HepG2 (cell line): ENCODE data around the gene EFCAB14. TPM values are rescaled to one million over a fixed set of nuclear protein-coding genes. Genes with fewer than 3 reads are reported as not detected.

Experiments
- CREM ChIP-seq, 2 experiments: sonication (generic) in 1 of 2; formaldehyde crosslinking in 1 of 2; IDR thresholded peaks; 2 replicates each; pipeline versions ENCODE4 v1.4.0 to v1.6.1; 2016 to 2020; ENCODE audit warnings: antibody characterized with exemption in 1 of 2, mild to moderate bottlenecking in 1 of 2, missing genetic modification reagents in 1 of 2
- ELK4 ChIP-seq: sonication (generic); formaldehyde crosslinking; IDR thresholded peaks from 2 replicates; pipeline ENCODE4 v1.9.0; 2021; ENCODE audit warnings: missing genetic modification reagents, borderline replicate concordance
- EP300 ChIP-seq, 3 experiments: sonication (generic) in 1 of 3; formaldehyde crosslinking in 1 of 3; IDR thresholded peaks; 2 replicates each; pipeline versions ENCODE4 v1.5.1 to v1.6.1; 2011 to 2020; ENCODE audit warnings: low read depth in 2 of 3, low read length in 2 of 3, borderline replicate concordance in 1 of 3, improper control_type of control experiment in 1 of 3, mild to moderate bottlenecking in 1 of 3, missing genetic modification reagents in 1 of 3, moderate library complexity in 1 of 3
- GTF3A ChIP-seq: sonication (generic); formaldehyde crosslinking; conservative IDR thresholded peaks from 2 replicates; pipeline ENCODE4 v1.4.0; 2020; ENCODE audit warnings: mild to moderate bottlenecking, missing genetic modification reagents
- GZF1 ChIP-seq: sonication (generic); formaldehyde crosslinking; IDR thresholded peaks from 2 replicates; pipeline ENCODE4 v1.5.1; 2020; ENCODE audit warnings: mild to moderate bottlenecking, missing genetic modification reagents
- HMGA1 ChIP-seq: sonication (generic); formaldehyde crosslinking; conservative IDR thresholded peaks from 2 replicates; pipeline ENCODE4 v1.4.0; 2020; ENCODE audit warnings: missing genetic modification reagents
- MED8 ChIP-seq: sonication (generic); formaldehyde crosslinking; IDR thresholded peaks from 2 replicates; pipeline ENCODE4 v1.8.1; 2023; ENCODE audit warnings: mild to moderate bottlenecking, missing genetic modification reagents; ENCODE audit not compliant: insufficient replicate concordance
- NR3C1 ChIP-seq: sonication (generic); formaldehyde crosslinking; IDR thresholded peaks from 2 replicates; pipeline ENCODE4 v1.4.0; 2020; ENCODE audit warnings: missing genetic modification reagents
- PHF8 ChIP-seq: sonication (generic); formaldehyde crosslinking; IDR thresholded peaks from 2 replicates; pipeline ENCODE4 v1.5.0; 2020; ENCODE audit warnings: missing genetic modification reagents
- STAT6 ChIP-seq: sonication (generic); formaldehyde crosslinking; IDR thresholded peaks from 2 replicates; pipeline ENCODE4 v1.4.0; 2020; ENCODE audit warnings: missing genetic modification reagents, mild to moderate bottlenecking, borderline replicate concordance
- ZHX2 ChIP-seq, 2 experiments: sonication (generic) in 1 of 2; formaldehyde crosslinking in 1 of 2; IDR thresholded peaks; 2 replicates each; pipeline versions ENCODE4 v1.6.1 to v1.9.0; 2014 to 2022; ENCODE audit warnings: antibody characterized with exemption in 1 of 2, borderline replicate concordance in 1 of 2, inconsistent platforms in 1 of 2, low read depth in 1 of 2, missing genetic modification reagents in 1 of 2
- ZNF18 ChIP-seq: sonication (generic); formaldehyde crosslinking; IDR thresholded peaks from 2 replicates; pipeline ENCODE4 v1.8.0; 2022; ENCODE audit warnings: mild to moderate bottlenecking, missing genetic modification reagents; ENCODE audit not compliant: insufficient replicate concordance
- ZNF580 ChIP-seq: IDR thresholded peaks from 2 replicates; pipeline ENCODE4 v1.6.1; 2016; ENCODE audit warnings: low read depth, borderline replicate concordance
- ZNF598 ChIP-seq: sonication (generic); formaldehyde crosslinking; IDR thresholded peaks from 2 replicates; pipeline ENCODE4 v1.5.1; 2020; ENCODE audit warnings: mild to moderate bottlenecking, missing genetic modification reagents, borderline replicate concordance
- polyA plus RNA-seq, 8 experiments: library from polyadenylated mRNA; depleted of rRNA in 3 of 8; stranded (reverse) in 7 of 8; unstranded in 1 of 8; fragments of >200 nt; fragmentation: Illumina TruSeq in 4 of 8; extraction: Trizol in 4 of 8; gene quantifications; 2 replicates each; pipeline versions ENCODE4 v1.2.1 to v1.2.3, GENCODE V29; 2011 to 2016; ENCODE audit warnings: low read depth in 4 of 8, missing spikeins in 1 of 8, mixed read lengths in 1 of 8; ENCODE audit not compliant: insufficient read depth in 1 of 8
- total RNA-seq, 5 experiments: library from RNA; depleted of rRNA; stranded (reverse); fragments of >200 nt; fragmentation: Illumina TruSeq; extraction: Trizol; gene quantifications; 2 replicates each; pipeline ENCODE4 v1.2.3, GENCODE V29; 2016; ENCODE audit warnings: low read depth in 1 of 5

Gene EFCAB14
- total and polyA plus RNA-seq, 2 of the 13 experiments (the other 11 are each of a cell fraction or from before 2014, with no cell fraction given): 13.4 to 17.9 TPM

GRCh38 chr1:46718727-46719622 is at the start of gene EFCAB14 (continued):
- TF ChIP-seq ZNF18 (CRISPR knock-in tag): peak; percentile 32
- peak; percentile 86 for TF ChIP-seq CREM (IDR thresholded peaks at IDR 0.05)
- TF ChIP-seq CREM (CRISPR knock-in tag; IDR thresholded peaks at IDR 0.05): no peak
- TF ChIP-seq PHF8 (CRISPR knock-in tag): peak; percentile 88
- no peak for TF ChIP-seq EP300 (IDR thresholded peaks at IDR 0.05; ENCODE audit: low read depth in 2 of 2, low read length in 2 of 2)
- no peak for TF ChIP-seq EP300 (CRISPR knock-in tag; IDR thresholded peaks at IDR 0.05; ENCODE audit: borderline replicate concordance)
- no peak for TF ChIP-seq NR3C1 (CRISPR knock-in tag)
- no peak for TF ChIP-seq MED8 (CRISPR knock-in tag)
- TF ChIP-seq HMGA1: no peak
- TF ChIP-seq ZHX2 (IDR thresholded peaks at IDR 0.05; ENCODE audit: low read depth): peak; percentile 76; the same call in 1 of the 2 replicates
- TF ChIP-seq ZHX2 (CRISPR knock-in tag; IDR thresholded peaks at IDR 0.05; ENCODE audit: borderline replicate concordance): no peak
- no peak for TF ChIP-seq ZNF580
- TF ChIP-seq STAT6 (CRISPR knock-in tag): no peak
- TF ChIP-seq ELK4 (CRISPR knock-in tag): no peak
- TF ChIP-seq GTF3A (CRISPR knock-in tag): no peak
- peak; percentile 48; the same call in 1 of the 2 replicates for TF ChIP-seq ZNF598 (CRISPR knock-in tag)
- no peak for TF ChIP-seq GZF1 (CRISPR knock-in tag)
